Raji (cell line): ENCODE results near the gene UBTD2.

Experiments
- POLR2A ChIP-seq: IDR thresholded peaks from 2 replicates; pipeline ENCODE4 v1.6.1; 2011; ENCODE audit warnings: low read depth, low read length, control low read depth; ENCODE audit not compliant: insufficient read depth

The UBTD2 gene

DNA sequence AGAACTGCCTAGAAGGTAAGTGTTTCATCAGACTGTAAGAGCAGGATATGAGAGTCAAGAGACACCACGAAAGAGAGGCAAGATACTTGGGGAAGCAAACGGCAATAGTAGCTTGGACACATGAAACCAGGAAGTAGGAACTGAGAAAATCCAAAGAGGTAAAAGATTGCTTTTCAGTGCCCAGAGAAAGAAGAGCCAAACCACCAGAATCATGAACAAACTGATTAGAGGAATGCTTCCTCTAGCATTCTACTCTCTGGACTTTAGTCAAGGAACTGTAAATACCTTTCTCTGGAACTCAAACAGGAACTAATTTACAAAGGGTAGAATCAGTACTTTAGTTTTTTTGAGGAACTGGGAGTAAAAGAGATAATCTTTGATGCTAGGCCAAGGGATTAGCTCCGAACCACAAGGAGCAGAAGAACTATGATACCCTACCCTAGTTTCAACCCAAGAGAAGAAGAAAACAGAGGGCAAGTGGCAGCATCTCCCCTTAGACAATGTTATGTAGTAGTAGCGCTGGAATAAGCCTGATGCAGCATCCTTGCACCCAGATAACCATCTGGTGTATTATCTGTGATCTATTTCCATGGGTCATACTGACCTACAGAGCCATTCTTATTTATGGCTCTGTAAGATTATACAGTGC lies 48.3 kb downstream of the UBTD2 start:
- TF ChIP-seq POLR2A: no peak

GRCh38 chr5:172234031-172234430 lies 49.5 kb downstream of the UBTD2 start:
- no peak for TF ChIP-seq POLR2A

DNA sequence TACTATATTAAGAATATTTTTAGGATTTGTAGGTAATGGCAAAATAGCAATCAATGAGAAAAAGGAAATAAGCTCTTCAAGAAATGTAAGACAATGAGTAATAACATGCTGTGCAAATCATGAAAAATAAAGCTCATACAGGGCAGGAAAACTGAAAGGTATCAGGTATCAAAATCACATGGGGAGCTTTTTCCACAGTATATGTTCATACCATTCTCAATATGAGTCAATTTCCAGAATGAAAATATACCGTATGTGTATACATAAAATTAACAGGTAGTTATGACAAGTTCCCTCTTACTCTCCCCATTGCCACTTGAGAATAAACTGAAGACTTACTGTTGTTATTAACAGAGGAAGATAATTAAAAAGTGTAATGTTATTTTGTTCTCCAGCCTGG lies 53.7 kb downstream of the UBTD2 start:
- no peak for TF ChIP-seq POLR2A

DNA sequence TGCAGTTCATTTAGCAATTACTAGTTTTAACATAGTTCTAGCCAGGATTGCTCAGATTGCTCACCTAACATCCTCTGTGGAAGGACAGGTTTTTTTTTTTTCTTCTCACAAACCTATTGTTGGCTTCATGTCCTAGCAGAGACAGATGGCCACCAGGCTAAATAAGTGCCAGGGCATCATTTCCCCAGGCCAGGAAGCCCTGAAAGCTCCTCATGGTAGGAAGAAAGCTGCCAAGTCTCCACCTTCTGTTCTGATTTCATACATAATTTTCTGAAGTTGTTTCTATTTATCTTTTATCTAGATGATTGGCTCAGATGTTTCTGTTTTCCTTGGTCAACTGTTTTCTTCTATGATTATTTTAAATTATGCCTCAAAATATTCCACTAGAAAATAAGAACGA lies 58.6 kb downstream of the UBTD2 start:
- TF ChIP-seq POLR2A: no peak

DNA sequence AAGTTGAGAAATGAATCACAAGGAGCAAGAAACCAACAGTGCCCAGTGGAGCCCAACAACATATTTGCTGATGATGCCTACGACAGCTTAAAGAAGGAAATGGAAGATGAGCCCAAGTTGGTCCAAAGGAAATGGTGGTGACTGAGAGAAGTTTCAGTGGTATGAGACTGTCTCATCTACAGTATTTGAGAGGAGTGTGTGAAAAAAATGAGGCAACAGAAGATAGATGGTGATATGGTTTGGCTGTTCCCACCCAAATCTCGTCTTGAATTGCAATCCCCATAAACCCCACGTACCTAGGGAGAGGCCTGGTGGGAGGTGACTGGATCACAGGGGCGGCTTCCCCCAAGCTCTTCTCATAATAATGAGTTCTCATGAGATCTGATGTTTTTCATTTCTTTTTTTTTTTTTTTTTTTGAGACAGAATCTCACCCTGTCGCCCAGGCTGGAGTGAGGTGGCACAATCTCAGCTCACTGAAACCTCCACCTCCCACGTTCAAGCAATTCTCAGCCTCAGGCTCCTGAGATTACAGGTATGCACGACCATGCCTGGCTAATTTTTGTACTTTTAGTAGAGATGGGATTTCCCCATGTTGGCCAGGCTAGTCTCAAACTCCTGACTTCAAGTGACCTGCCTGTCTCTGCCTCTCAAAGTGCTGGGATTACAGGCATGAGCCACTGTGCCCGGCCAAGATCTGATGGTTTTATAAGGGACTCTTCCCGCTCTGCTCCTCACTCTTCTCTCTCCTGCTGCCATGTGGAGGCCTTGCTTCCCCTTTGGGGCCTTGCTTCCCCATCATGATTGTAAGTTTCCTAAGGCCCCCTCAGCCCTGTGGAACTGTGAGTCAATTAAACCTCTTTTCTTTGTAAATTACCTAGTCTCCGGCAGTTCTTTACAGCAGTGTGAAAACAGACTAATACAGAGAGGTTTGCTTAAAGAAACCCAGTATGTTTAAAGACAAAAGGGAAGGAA lies 59.4 kb downstream of the UBTD2 start:
- no peak for TF ChIP-seq POLR2A

- no peak for TF ChIP-seq POLR2A
Observed at GRCh38 chr5:172219296-172219695, 64.3 kb downstream of the UBTD2 start.

DNA sequence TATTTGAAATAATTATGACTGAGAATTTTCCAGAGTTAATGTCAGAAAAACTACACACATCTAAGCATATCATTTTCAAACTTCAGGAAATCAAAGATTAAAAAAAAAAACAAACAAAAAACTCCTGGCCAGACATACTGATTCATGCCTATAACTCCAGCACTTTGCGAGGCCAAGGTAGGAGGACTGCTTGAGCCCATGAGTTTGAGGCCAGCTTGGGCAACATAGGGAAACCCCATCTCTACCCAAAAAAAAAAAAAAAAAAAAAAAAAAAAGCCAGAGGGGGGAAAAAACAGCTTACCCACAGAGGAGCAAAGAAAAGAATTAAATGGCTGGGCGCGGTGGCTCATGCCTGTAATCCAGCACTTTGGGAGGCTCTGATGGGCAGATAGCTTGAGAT lies 67.2 kb downstream of the UBTD2 start:
- TF ChIP-seq POLR2A: no peak

GRCh38 chr5:172213126-172213525 lies 70.4 kb downstream of the UBTD2 start:
- no peak for TF ChIP-seq POLR2A

DNA sequence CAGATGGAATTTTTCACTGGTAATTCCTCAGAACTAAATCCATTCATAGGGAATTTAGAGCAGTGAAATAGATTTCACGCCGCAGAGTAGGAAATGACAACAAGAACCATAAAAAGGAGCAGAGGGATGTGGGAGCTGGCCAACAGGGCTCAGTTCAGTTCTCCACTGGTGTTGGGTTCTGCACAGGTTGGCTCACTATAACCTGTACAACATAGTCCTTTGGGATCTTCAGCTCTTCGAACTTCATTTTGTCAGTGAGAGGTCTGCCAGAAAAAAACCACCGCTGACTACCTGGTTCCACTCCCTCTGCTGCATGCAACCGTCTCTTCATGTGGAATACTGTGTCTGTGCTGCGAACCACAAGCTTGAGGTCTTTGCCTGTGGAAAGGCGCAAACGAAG lies 71.9 kb downstream of the UBTD2 start:
- TF ChIP-seq POLR2A: no peak

GRCh38 chr5:172209714-172210113 lies 73.8 kb downstream of the UBTD2 start:
- no peak for TF ChIP-seq POLR2A

- TF ChIP-seq POLR2A: no peak
Observed at GRCh38 chr5:172207511-172207910, 76.1 kb downstream of the UBTD2 start.

- TF ChIP-seq POLR2A: no peak
Observed at GRCh38 chr5:172200476-172200875, 83.1 kb downstream of the UBTD2 start.

GRCh38 chr5:172199446-172199845 lies 84.1 kb downstream of the UBTD2 start:
- no peak for TF ChIP-seq POLR2A

DNA sequence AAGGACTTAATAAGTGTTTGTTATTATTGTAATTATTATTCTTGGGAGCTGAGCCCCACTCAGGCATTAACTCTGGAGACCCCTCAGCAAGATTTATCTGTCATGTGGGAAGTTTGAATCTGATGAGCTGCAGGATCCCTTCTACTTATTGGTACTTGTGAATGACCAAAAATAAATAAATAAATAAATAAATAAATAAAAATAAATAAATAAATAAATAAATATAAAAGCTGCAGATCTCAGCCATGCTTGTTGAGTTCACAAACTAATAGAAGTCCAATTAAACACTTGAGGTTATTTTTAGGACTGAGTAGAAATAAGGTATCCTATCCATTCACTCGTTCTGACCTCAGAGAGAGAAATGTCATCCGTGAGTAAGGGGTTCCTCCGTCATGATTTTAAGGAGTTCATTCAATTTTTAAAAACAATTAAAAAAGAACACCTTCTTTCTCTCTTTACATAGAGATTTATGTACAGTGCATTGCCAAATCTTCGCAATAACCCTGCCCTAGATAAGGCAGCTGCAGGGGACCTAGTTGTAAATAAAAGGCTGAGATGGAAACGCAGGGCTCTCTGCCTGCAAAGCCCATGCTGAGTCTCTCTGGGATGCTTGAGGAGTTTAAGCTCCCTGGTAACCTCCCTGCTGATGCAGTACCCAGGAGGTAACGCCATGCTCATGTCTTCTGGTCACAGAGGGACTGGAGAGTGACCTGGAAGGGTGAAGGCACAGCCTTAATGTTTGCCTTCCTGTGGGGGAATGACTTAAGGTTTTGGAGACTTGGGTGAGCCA lies 88.4 kb downstream of the UBTD2 start:
- TF ChIP-seq POLR2A: no peak

- TF ChIP-seq POLR2A: no peak
Observed at GRCh38 chr5:172193872-172194271, 89.7 kb downstream of the UBTD2 start, which contains the start of gene EFCAB9. TSS of gene EFCAB9 (plus strand) at chr5:172194172. CDS start at chr5:172194173, 1 bp downstream.
